GM21723 (cell line): ENCODE results near the gene ZNF213.
A peak's percentile ranks its signal among the peaks of the same experiment; 100 is the strongest.

ENCODE experiments used
- ATAC-seq: cut with Tn5 transposase; IDR thresholded peaks from one replicate; pipeline ENCODE4 v1.9.1; 2021; ENCODE audit warnings: mild to moderate bottlenecking, moderate library complexity; ENCODE audit not compliant: unreplicated experiment

Gene ZNF213

GRCh38 chr16:3145660-3146059 is 10.8 kb downstream of the ZNF213 start:
- no peak for ATAC-seq

GRCh38 chr16:3147046-3147756 is 12.4 kb downstream of the ZNF213 start:
- ATAC-seq = no peak

GRCh38 chr16:3147757-3148104 is 12.9 kb downstream of the ZNF213 start:
- no peak for ATAC-seq

- no peak for ATAC-seq
These were observed 13.7 kb downstream of the ZNF213 start for GRCh38 chr16:3148256-3149192.

GRCh38 chr16:3149193-3149530 is 14.3 kb downstream of the ZNF213 start:
- ATAC-seq = no peak

- ATAC-seq = peak; percentile 25
These were observed 15.0 kb downstream of the ZNF213 start for GRCh38 chr16:3149630-3150345.

GRCh38 chr16:3150346-3151218 is 15.8 kb downstream of the ZNF213 start:
- peak; percentile 66 for ATAC-seq

GRCh38 chr16:3152027-3152276 is 17.1 kb downstream of the ZNF213 start:
- ATAC-seq = no peak

GRCh38 chr16:3152277-3152990 is 17.6 kb downstream of the ZNF213 start:
- ATAC-seq = peak; percentile 31

GRCh38 chr16:3152991-3153368 is 18.2 kb downstream of the ZNF213 start:
- no peak for ATAC-seq

GRCh38 chr16:3155181-3155580 is 20.4 kb downstream of the ZNF213 start:
- ATAC-seq = no peak

GRCh38 chr16:3155972-3156371 is 21.1 kb downstream of the ZNF213 start:
- no peak for ATAC-seq

- no peak for ATAC-seq
These were observed 22.6 kb downstream of the ZNF213 start for GRCh38 chr16:3157229-3158025.

GRCh38 chr16:3158026-3158509 is 23.2 kb downstream of the ZNF213 start:
- ATAC-seq = peak; percentile 14

GRCh38 chr16:3158510-3159314 is 23.9 kb downstream of the ZNF213 start:
- peak; percentile 50 for ATAC-seq

GRCh38 chr16:3161235-3162018 is 26.6 kb downstream of the ZNF213 start:
- no peak for ATAC-seq

GRCh38 chr16:3164121-3164991 is 29.5 kb downstream of the ZNF213 start:
- ATAC-seq = no peak
